Measurements from ENCODE around the gene TMEM25.
"Not testable (repeated sequence)": the region's sequence is repeated elsewhere in the genome, so short reads cannot be mapped to it uniquely, and the experiment has no call there.

TMEM25 gene

GRCh38 chr11:118577995-118578394 is 47.0 kb downstream of the TMEM25 start:
- not testable (repeated sequence) for DNase-seq (ENCODE audit: low read depth in 2 of 2, low spot score in 1 of 2)

- DNase-seq (ENCODE audit: low read depth in 2 of 2, low spot score in 1 of 2), result no peak
These were observed 50.1 kb downstream of the TMEM25 start for GRCh38 chr11:118581057-118581456.

Data from stimulated activated CD8-positive, alpha-beta memory T cell treated with anti-CD3 and anti-CD28 coated beads, Interleukin-4, amount 100 ng/mL, for 4 hours (primary cell).